GM18526 (cell line): Measurements from ENCODE around the gene UCKL1.
A peak's percentile ranks its signal among the peaks of the same experiment; 100 is the strongest.

Experiments used
- POLR2A ChIP-seq: IDR thresholded peaks from 3 replicates; pipeline ENCODE4 v1.6.1; 2011; ENCODE audit not compliant: insufficient read length; ENCODE audit errors: extremely low read depth

Gene UCKL1

DNA sequence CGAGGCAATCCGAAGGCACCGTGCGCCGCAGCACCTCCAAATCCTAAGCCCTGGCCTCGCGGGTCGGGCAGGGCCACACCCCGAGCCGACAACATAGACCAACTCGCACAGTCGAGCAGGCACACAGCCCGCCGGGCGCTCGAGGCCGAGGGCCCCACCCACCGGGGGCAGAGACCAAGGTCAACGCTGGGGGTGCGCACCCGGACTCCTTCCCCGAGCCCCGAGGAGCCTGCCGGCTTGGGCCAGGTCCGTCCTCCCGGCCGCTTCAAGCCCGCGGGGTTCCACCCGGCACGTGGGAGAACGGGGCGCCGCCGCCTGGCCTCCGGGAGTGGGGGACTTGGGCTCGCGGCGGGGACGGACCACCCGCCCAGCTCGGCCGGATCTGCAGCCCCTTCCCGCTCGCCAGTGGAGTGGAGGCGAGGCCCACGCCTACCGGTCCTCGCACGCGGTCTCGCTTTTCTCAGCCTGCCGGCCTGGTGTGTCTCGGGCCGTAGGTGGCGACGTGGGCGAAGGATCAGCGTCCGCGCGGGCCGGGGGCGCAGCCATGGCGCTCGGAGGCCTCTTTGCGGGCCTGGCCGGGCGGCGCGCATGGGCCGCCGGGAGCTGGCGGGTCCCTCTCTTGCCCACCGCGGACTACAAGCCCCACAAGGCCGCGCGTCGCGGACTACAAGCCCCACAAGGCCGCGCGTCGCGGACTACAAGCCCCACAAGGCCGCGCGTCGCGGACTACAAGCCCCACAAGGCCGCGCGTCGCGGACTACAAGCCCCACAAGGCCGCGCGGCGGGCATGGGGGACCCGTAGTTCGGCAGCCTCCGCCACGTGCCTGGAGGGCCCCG, at the start of gene UCKL1:
Gene UCKL1 (minus strand): TSS at position 590 of the 837 bp plus-strand sequence. CDS start 44 bp downstream, at position 546.
- peak; percentile 77 for TF ChIP-seq POLR2A

DNA sequence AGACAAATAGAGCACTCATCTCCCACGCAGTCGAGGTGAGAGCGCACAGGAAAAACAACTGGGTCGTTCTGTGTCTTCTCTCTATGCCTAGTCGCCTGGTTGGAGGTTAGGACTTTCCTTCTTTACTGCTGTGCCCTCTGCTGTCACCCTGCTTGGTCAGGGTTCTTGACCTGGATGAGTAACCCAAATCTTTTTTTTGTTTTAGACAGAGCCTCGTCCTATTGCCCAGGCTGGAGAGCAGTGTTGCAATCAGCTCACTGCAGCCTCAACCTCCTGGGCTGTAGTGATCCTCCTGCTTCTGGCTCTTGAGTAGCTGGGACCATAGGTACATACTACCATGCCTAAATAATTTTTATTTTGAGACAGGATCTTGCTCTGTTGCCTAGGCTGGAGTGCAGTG, 49.2 kb upstream of the UCKL1 start:
- no peak for TF ChIP-seq POLR2A

DNA sequence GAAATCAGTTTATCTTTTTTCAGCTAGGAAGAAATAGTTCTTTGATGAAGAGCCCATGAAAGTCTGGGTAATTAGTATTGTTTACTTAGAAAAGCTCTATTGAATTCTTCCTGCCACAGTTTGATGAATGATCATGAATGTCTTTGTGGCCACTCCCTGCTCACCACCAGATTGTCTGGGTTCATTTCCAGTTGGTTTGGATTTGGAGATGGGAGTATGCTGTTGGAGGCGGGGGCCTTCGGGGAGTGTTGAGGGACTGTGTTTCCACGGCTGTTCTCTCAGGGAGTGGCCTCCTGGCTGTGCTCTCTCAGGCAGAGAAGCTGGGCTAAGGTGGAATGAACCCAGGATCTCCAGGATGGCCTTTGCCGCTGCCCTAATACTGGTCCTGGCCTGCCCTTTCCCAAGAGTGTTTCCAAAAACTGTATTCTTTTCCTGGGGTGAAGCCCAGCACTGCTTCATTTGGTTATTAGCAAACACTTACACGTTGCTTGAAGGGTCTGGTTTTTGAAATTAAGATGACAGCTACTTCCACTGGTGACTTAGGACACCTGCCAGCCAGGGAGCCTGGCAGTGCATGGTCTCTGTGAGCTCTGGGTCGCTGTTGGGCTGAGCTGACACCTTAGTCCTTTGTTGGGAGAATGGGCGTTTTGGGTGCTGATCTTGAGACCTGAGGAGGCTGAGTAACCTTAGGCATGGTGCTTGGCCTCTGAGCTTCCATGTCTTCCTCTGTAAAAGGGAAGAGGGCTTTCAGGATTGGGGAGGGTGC, 47.9 kb upstream of the UCKL1 start:
- no peak for TF ChIP-seq POLR2A

- TF ChIP-seq POLR2A, result no peak
These were observed 45.4 kb upstream of the UCKL1 start for GRCh38 chr20:64001607-64002011.

DNA sequence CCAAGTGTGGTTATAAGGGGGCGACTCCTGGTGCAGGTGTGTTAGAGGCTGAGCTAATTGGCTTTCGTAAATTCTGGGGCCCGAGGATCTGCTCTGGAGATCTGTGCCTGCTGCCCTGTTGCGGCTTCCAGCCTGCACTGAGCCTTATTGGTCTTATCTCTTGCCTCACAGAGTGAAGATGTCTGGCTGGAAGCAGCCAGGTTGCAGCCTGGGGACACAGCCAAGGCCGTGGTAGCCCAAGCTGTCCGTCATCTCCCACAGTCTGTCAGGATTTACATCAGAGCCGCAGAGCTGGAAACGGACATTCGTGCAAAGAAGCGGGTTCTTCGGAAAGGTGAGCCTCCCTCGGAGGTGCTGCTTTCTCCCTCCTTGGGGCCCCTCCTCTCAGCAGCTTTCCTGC, 44.7 kb upstream of the UCKL1 start:
- TF ChIP-seq POLR2A, result no peak

GRCh38 chr20:63982937-63983336, 26.7 kb upstream of the UCKL1 start:
- TF ChIP-seq POLR2A, result no peak

DNA sequence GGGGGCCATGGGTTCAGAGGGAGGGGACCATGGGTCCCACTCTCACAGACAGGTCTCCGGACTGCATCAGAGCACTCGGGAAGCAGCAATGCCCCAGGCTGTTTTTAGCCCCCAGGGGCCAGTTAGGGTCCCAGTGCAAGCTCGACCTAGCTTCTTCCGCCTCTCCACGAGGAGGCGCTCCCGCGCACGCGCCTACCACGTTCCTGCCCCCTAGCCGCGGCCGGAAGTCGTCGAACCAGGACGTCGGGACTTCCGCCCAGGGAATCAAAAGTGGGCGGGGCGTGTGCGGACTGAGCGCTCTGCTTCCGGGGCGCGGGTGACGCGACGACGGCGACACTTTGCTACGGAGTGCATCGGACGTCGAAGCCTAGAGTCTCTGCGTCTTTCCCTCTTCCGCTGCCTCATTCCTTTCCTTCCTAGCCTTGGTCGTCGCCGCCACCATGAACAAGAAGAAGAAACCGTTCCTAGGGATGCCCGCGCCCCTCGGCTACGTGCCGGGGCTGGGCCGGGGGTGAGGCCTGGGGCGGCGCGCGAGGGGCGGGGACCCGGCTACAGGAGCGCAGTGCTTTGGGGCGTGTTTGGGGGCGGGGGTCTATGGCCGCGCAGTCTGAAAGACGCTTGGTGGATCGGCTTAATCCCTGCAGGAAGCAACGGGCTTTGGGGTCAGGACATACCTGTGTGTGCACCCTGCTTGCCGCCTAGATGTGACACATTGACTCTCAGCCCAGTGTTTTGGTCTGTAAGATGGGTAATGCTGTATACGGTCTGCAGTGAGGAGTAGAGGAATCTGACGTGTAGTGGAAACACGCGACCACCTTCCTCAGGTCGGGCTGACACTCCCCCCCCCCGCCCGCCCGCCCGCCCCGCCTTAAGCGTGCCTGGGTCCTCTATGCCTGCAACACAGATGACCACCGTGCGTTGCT, 24.9 kb upstream of the UCKL1 start, which contains the start of gene PRPF6:
Gene PRPF6 (plus strand): TSS at position 327 of the 923 bp plus-strand sequence. CDS start 114 bp downstream, at position 441.
- TF ChIP-seq POLR2A, result peak; percentile 71

DNA sequence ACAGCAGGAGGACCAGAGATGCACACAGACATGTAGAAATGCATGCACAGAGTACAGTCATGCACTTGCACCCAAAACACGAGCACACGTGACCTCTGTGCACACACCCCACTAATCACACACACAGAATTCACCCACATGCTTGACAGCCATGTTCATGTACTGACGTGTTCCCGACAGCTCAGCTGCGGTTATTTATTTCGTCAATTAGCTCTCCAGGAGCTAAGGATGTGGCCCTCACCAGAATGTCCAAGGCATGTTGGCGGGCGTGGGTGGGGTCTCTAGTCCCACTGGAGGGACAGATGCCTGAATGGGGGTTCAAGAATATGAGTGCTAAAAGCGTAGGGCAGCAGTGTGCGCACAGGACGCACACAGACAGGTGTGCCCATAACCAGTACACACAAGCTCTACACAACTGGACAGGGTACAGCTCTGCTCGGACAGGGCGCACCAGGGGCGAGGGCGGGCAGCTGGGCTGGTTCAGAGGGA, 24.1 kb upstream of the UCKL1 start:
- TF ChIP-seq POLR2A, result no peak

DNA sequence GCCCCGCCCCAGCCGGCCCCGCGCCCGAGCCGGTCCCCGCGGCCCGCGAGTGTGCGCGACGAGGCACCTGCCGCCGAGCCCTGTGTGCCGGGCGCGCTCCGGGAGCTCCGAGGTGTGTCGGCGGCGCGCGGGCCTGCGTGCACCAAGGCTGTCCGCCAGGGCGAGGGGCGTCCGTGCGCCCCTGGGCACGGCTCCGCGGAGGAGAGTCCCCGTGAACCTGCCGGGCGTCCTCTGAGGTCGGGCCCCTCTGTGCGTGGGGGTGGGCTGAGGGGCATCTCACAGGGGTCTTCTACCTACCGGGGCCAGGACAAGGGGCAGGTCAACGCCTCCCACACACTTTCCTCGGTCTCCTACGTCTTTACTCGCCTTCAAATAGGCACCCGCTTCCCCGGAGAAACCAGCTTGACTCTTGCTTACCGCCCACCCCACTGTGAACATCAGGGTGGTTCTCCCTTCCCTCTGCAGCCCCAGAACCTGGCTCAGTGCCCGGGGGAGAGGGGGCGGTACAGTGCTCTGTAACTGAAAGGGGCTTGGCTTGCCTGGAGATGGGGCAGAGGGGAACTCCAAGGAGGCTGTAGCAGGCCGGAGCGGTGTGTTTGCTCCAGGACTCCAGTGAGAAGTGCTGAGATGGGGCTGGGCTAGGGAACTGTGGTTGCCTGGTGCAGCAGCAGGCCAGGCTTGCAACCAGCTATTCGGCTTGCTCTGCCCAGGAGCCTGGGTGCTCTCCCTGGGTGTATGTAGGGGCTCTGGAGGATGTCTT, 23.5 kb upstream of the UCKL1 start, which contains the start of gene SAMD10:
Gene SAMD10 (minus strand): TSS at position 86 of the 760 bp plus-strand sequence. CDS start 175 bp downstream, outside the sequence.
- TF ChIP-seq POLR2A, result no peak

- no peak for TF ChIP-seq POLR2A
These were observed 23.0 kb upstream of the UCKL1 start for GRCh38 chr20:63979229-63979556.

- TF ChIP-seq POLR2A, result peak; percentile 65
These were observed 22.4 kb upstream of the UCKL1 start for GRCh38 chr20:63978319-63979228.

- TF ChIP-seq POLR2A, result no peak
These were observed 21.6 kb upstream of the UCKL1 start for GRCh38 chr20:63977739-63978276.
